Activated naive CD8-positive, alpha-beta T cell treated with anti-CD3 and anti-CD28 coated beads, Interleukin-2, amount 50 U/mL, for 16 hours (primary cell): ENCODE data around the gene TCF19.

Experiments
- DNase-seq: peaks from one replicate; pipeline ENCODE4 v3.0.0-alpha.2; 2020; ENCODE audit warnings: low read depth, low spot score

TCF19 gene

GRCh38 chr6:31203345-31203979 is 45.1 kb downstream of the TCF19 start:
- peak; percentile 27 for DNase-seq

- DNase-seq, result no peak
These were observed 46.4 kb downstream of the TCF19 start for GRCh38 chr6:31204751-31205145.

GRCh38 chr6:31205638-31206037 is 47.2 kb downstream of the TCF19 start:
- no peak for DNase-seq

GRCh38 chr6:31208506-31208905 is 50.1 kb downstream of the TCF19 start:
- no peak for DNase-seq

- no peak for DNase-seq
These were observed 50.7 kb downstream of the TCF19 start for GRCh38 chr6:31209137-31209536.

- no peak for DNase-seq
These were observed 51.7 kb downstream of the TCF19 start for GRCh38 chr6:31210123-31210522.

GRCh38 chr6:31210741-31211532 is 52.5 kb downstream of the TCF19 start:
- DNase-seq, result no peak
